ENCODE measurements around the gene OTULIN. TPM values are rescaled to one million over a fixed set of nuclear protein-coding genes. Genes with fewer than 3 reads are reported as not detected.
A peak's percentile ranks its signal among the peaks of the same experiment; 100 is the strongest.

Gene OTULIN
- total and polyA plus RNA-seq, 2 of the 13 experiments (the other 11 are each of a cell fraction or from before 2014, with no cell fraction given): 7.0 to 34.8 TPM

DNA sequence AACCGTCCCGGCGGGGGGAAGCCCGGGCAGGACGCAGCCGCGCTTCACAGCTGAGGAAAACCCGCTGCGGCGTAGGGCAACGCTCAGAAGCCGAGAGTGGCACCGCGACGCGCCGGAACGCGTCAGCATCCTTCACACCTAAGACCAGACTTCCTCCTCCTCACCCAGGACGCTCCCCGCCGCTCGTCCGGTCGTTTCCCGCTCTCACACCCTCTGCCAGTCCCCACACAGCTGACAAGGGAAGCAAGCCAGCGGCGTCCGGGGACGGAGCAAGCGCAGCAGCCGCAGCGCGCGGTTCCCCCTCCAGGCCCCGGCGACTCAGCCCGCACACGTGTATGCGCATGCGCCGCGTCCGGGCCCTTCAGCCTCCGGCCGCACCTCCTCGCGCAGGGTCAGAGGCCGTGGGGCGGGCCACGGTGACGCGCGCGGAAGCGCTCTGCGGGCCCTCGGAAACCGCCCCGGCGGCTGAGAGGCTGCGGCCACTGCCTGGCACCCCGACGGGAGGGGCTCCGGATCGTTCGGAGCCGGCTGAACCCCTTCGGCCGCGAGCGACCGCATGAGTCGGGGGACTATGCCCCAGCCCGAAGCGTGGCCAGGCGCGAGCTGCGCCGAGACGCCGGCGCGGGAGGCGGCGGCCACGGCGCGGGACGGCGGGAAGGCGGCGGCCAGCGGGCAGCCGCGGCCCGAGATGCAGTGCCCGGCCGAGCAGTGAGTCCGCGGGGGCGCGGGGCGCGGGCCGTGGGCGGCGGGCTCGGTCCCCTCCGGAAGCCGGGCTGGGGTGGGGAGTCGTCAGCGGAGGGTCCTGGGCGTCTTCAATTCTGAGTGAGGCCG, at the start of gene OTULIN (continued):
- TF ChIP-seq SOX5 (CRISPR knock-in tag; IDR thresholded peaks at IDR 0.05; ENCODE audit: borderline replicate concordance) (peak; percentile 28; the same call in 1 of the 2 replicates), MZF1 (CRISPR knock-in tag; IDR thresholded peaks at IDR 0.05; ENCODE audit: borderline replicate concordance) (0 out of 2 replicates have a peak, but pooled peaks have one; percentile 27), ZSCAN12 (CRISPR knock-in tag; IDR thresholded peaks at IDR 0.05) (no peak), REPIN1 (CRISPR knock-in tag; IDR thresholded peaks at IDR 0.05; ENCODE audit: borderline replicate concordance, low read depth) (peak; percentile 79), SP2 (CRISPR knock-in tag; IDR thresholded peaks at IDR 0.05) (no peak), MTF1 (CRISPR knock-in tag; IDR thresholded peaks at IDR 0.05) (peak; percentile 70), YEATS2 (CRISPR knock-in tag; IDR thresholded peaks at IDR 0.05; ENCODE audit: borderline replicate concordance) (peak; percentile 75), ZNF678 (CRISPR knock-in tag; IDR thresholded peaks at IDR 0.05) (peak; percentile 58; the same call in 1 of the 2 replicates), REXO4 (CRISPR knock-in tag; IDR thresholded peaks at IDR 0.05; ENCODE audit: borderline replicate concordance) (peak; percentile 22; the same call in 1 of the 2 replicates), ZMYM2 (CRISPR knock-in tag; IDR thresholded peaks at IDR 0.05) (no peak), NFE2L1 (CRISPR knock-in tag; IDR thresholded peaks at IDR 0.05; ENCODE audit: borderline replicate concordance) (peak; percentile 79; the same call in 1 of the 2 replicates), POLR2A (IDR thresholded peaks at IDR 0.05; ENCODE audit: insufficient read depth in 1 of 2, low read depth in 2 of 2, low read length in 2 of 2) (peak; percentile 74 to 96), TEAD2 (CRISPR knock-in tag; IDR thresholded peaks at IDR 0.05) (0 out of 2 replicates have a peak, but pooled peaks have one; percentile 51), SOX13 (IDR thresholded peaks at IDR 0.05) (0 out of 2 replicates have a peak, but pooled peaks have one; percentile 15), SOX13 (CRISPR knock-in tag; conservative IDR thresholded peaks at IDR 0.05 in 1 of 2, IDR thresholded peaks at IDR 0.05 in 1 of 2) (peak in 1 of 2 experiments; percentile 58; a peak in 2 of 4 replicates)
- TF ChIP-seq, protein P1, sequence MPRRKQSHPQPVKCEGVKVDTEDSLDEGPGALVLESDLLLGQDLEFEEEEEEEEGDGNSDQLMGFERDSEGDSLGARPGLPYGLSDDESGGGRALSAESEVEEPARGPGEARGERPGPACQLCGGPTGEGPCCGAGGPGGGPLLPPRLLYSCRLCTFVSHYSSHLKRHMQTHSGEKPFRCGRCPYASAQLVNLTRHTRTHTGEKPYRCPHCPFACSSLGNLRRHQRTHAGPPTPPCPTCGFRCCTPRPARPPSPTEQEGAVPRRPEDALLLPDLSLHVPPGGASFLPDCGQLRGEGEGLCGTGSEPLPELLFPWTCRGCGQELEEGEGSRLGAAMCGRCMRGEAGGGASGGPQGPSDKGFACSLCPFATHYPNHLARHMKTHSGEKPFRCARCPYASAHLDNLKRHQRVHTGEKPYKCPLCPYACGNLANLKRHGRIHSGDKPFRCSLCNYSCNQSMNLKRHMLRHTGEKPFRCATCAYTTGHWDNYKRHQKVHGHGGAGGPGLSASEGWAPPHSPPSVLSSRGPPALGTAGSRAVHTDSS (CRISPR knock-in tag; conservative IDR thresholded peaks at IDR 0.05): no peak
- TF ChIP-seq, protein P2, sequence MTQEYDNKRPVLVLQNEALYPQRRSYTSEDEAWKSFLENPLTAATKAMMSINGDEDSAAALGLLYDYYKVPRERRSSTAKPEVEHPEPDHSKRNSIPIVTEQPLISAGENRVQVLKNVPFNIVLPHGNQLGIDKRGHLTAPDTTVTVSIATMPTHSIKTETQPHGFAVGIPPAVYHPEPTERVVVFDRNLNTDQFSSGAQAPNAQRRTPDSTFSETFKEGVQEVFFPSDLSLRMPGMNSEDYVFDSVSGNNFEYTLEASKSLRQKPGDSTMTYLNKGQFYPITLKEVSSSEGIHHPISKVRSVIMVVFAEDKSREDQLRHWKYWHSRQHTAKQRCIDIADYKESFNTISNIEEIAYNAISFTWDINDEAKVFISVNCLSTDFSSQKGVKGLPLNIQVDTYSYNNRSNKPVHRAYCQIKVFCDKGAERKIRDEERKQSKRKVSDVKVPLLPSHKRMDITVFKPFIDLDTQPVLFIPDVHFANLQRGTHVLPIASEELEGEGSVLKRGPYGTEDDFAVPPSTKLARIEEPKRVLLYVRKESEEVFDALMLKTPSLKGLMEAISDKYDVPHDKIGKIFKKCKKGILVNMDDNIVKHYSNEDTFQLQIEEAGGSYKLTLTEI (CRISPR knock-in tag; conservative IDR thresholded peaks at IDR 0.05): no peak
- TF ChIP-seq, protein P3, sequence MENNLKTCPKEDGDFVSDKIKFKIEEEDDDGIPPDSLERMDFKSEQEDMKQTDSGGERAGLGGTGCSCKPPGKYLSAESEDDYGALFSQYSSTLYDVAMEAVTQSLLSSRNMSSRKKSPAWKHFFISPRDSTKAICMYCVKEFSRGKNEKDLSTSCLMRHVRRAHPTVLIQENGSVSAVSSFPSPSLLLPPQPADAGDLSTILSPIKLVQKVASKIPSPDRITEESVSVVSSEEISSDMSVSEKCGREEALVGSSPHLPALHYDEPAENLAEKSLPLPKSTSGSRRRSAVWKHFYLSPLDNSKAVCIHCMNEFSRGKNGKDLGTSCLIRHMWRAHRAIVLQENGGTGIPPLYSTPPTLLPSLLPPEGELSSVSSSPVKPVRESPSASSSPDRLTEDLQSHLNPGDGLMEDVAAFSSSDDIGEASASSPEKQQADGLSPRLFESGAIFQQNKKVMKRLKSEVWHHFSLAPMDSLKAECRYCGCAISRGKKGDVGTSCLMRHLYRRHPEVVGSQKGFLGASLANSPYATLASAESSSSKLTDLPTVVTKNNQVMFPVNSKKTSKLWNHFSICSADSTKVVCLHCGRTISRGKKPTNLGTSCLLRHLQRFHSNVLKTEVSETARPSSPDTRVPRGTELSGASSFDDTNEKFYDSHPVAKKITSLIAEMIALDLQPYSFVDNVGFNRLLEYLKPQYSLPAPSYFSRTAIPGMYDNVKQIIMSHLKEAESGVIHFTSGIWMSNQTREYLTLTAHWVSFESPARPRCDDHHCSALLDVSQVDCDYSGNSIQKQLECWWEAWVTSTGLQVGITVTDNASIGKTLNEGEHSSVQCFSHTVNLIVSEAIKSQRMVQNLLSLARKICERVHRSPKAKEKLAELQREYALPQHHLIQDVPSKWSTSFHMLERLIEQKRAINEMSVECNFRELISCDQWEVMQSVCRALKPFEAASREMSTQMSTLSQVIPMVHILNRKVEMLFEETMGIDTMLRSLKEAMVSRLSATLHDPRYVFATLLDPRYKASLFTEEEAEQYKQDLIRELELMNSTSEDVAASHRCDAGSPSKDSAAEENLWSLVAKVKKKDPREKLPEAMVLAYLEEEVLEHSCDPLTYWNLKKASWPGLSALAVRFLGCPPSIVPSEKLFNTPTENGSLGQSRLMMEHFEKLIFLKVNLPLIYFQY (CRISPR knock-in tag; IDR thresholded peaks at IDR 0.05; ENCODE audit: borderline replicate concordance): 0 out of 2 replicates have a peak, but pooled peaks have one; percentile 47
- TF ChIP-seq, protein P4, sequence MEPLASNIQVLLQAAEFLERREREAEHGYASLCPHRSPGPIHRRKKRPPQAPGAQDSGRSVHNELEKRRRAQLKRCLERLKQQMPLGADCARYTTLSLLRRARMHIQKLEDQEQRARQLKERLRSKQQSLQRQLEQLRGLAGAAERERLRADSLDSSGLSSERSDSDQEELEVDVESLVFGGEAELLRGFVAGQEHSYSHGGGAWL (CRISPR knock-in tag; IDR thresholded peaks at IDR 0.05): peak; percentile 88
- TF ChIP-seq, protein P5, sequence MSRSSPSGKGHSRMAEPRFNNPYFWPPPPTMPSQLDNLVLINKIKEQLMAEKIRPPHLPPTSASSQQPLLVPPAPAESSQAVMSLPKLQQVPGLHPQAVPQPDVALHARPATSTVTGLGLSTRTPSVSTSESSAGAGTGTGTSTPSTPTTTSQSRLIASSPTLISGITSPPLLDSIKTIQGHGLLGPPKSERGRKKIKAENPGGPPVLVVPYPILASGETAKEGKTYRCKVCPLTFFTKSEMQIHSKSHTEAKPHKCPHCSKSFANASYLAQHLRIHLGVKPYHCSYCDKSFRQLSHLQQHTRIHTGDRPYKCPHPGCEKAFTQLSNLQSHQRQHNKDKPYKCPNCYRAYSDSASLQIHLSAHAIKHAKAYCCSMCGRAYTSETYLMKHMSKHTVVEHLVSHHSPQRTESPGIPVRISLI (CRISPR knock-in tag; IDR thresholded peaks at IDR 0.05; ENCODE audit: borderline replicate concordance): no peak

All from HepG2 (cell line).